SK-N-SH (cell line): ENCODE measurements around the gene PPP2R5B.

Source experiments
- CHD2 ChIP-seq: fragments of 150-350 bp; IDR thresholded peaks from 2 replicates; pipeline ENCODE4 v1.6.1; 2018; ENCODE audit warnings: low read length; ENCODE audit not compliant: partially characterized antibody
- CTCF ChIP-seq: fragments of 200-600 bp; sonication (generic); IDR thresholded peaks from 2 replicates; pipeline ENCODE4 v1.6.1; 2017; ENCODE audit warnings: antibody characterized with exemption, mild to moderate bottlenecking, moderate library complexity
- FOXM1 ChIP-seq: IDR thresholded peaks from 2 replicates; pipeline ENCODE4 v1.4.0; 2012; ENCODE audit warnings: low read depth, mild to moderate bottlenecking
- GABPA ChIP-seq: IDR thresholded peaks from 2 replicates; pipeline ENCODE4 v1.4.0; 2012; ENCODE audit warnings: low read depth, mild to moderate bottlenecking
- POLR2AphosphoS5 ChIP-seq: IDR thresholded peaks from 2 replicates; pipeline ENCODE4 v1.6.1; 2012; ENCODE audit warnings: low read depth, low read length
- RCOR1 ChIP-seq: fragments of 150-350 bp; IDR thresholded peaks from 2 replicates; pipeline ENCODE4 v1.6.1; 2017; ENCODE audit warnings: antibody characterized with exemption, low read length
- TF ChIP-seq, protein P1 (sequence below): IDR thresholded peaks from 2 replicates; pipeline ENCODE4 v1.4.0; 2012; ENCODE audit warnings: low read depth

- TF ChIP-seq CHD2, result no peak
- no peak for TF ChIP-seq FOXM1
- TF ChIP-seq CTCF, result no peak
- TF ChIP-seq, protein P1, sequence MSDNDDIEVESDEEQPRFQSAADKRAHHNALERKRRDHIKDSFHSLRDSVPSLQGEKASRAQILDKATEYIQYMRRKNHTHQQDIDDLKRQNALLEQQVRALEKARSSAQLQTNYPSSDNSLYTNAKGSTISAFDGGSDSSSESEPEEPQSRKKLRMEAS, result no peak
- no peak for TF ChIP-seq POLR2AphosphoS5
- no peak for TF ChIP-seq RCOR1
- no peak for TF ChIP-seq GABPA
Observed at GRCh38 chr11:64914123-64914522, 10.4 kb upstream of the PPP2R5B start.
